K562 (cell line): ENCODE results near the gene ATP2A1. TPM values are rescaled to one million over a fixed set of nuclear protein-coding genes. Genes with fewer than 3 reads are reported as not detected.

Source experiments
- CTCFL ChIP-seq: IDR thresholded peaks from 2 replicates; pipeline ENCODE4 v1.6.1; 2011; ENCODE audit warnings: borderline replicate concordance, low read depth, mild to moderate bottlenecking, moderate library complexity, low read length; ENCODE audit not compliant: insufficient read depth, poor library complexity, severe bottlenecking
- KDM2B ChIP-seq: fragments of 250-450 bp; sonication (Bioruptor Pico); IDR thresholded peaks from 2 replicates; pipeline ENCODE4 v1.8.0; 2021; ENCODE audit warnings: mild to moderate bottlenecking, moderate library complexity
- MTA1 ChIP-seq: fragments of 450-650 bp; IDR thresholded peaks from 2 replicates; pipeline ENCODE4 v1.6.1; 2017; ENCODE audit warnings: borderline replicate concordance
- NR1H2 ChIP-seq: sonication (generic); formaldehyde crosslinking; IDR thresholded peaks from 2 replicates; pipeline ENCODE4 v1.4.0; 2020; ENCODE audit warnings: mild to moderate bottlenecking, missing genetic modification reagents
- POU5F1 ChIP-seq: fragments of 150-350 bp; IDR thresholded peaks from 2 replicates; pipeline ENCODE4 v1.6.1; 2014; ENCODE audit warnings: borderline replicate concordance, low read length, low read depth, mild to moderate bottlenecking; ENCODE audit not compliant: partially characterized antibody
- PRDM10 ChIP-seq: fragments of 450-650 bp; IDR thresholded peaks from 2 replicates; pipeline ENCODE4 v1.6.1; 2018; ENCODE audit not compliant: partially characterized antibody
- RBFOX2 ChIP-seq: fragments of 200-400 bp; formaldehyde crosslinking; IDR thresholded peaks from 2 replicates; pipeline ENCODE4 v1.6.1; 2017; ENCODE audit warnings: low read depth, mild to moderate bottlenecking, low read length, moderate library complexity
- SLC30A9 ChIP-seq: fragments of 250-450 bp; sonication (Bioruptor Pico); IDR thresholded peaks from 2 replicates; pipeline ENCODE4 v1.8.0; 2022; ENCODE audit warnings: mild to moderate bottlenecking, moderate library complexity
- TFAP4 ChIP-seq: sonication (generic); formaldehyde crosslinking; IDR thresholded peaks from 2 replicates; pipeline ENCODE4 v1.8.0; 2022; ENCODE audit warnings: missing genetic modification reagents, mild to moderate bottlenecking, moderate library complexity, borderline replicate concordance
- UBTF ChIP-seq, 2 experiments: IDR thresholded peaks; 2 replicates each; pipeline ENCODE4 v1.6.1; 2012; ENCODE audit warnings: improper control_type of control experiment in 2 of 2, low read depth in 2 of 2, low read length in 2 of 2, borderline replicate concordance in 1 of 2
- ZNF212 ChIP-seq: fragments of 450-650 bp; formaldehyde crosslinking; IDR thresholded peaks from 2 replicates; pipeline ENCODE4 v1.4.0; 2020; ENCODE audit warnings: mild to moderate bottlenecking
- ZNF778 ChIP-seq: fragments of 450-650 bp; formaldehyde crosslinking; IDR thresholded peaks from 2 replicates; pipeline ENCODE4 v1.4.0; 2020; ENCODE audit warnings: mild to moderate bottlenecking, moderate library complexity
- ZSCAN32 ChIP-seq: fragments of 450-650 bp; formaldehyde crosslinking; IDR thresholded peaks from 2 replicates; pipeline ENCODE4 v1.4.0; 2020; ENCODE audit warnings: mild to moderate bottlenecking, moderate library complexity
- polyA plus RNA-seq, 8 experiments: library from polyadenylated mRNA; depleted of rRNA in 4 of 8; stranded (reverse) in 5 of 8; unstranded in 3 of 8; fragments of >200 nt; fragmentation: Nextera tagmentation in 2 of 8; fragmentation: Illumina TruSeq in 1 of 8; extraction: Ambion mirVana in 2 of 8; extraction: Trizol in 1 of 8; gene quantifications; 2 replicates each; pipeline versions ENCODE4 v1.2.1 to v1.2.3, GENCODE V29; 2011 to 2014; ENCODE audit warnings: inconsistent platforms in 1 of 8, missing spikeins in 1 of 8
- total RNA-seq, 7 experiments: library from RNA; depleted of rRNA in 6 of 7; stranded (reverse); fragments of >200 nt in 6 of 7; fragmentation: Illumina TruSeq in 2 of 7; extraction: Trizol in 2 of 7; gene quantifications; 2 replicates each; pipeline versions ENCODE4 v1.2.1 to v1.2.3, GENCODE V29; 2011 to 2021; ENCODE audit warnings: low replicate concordance in 1 of 7
- TF ChIP-seq, protein P1 (sequence below): sonication (generic); formaldehyde crosslinking; IDR thresholded peaks from 2 replicates; pipeline ENCODE4 v1.8.0; 2023; ENCODE audit warnings: mild to moderate bottlenecking, missing genetic modification reagents

The ATP2A1 gene
- total and polyA plus RNA-seq, 9 of the 15 experiments (the other 6 are each of a cell fraction or from before 2014, with no cell fraction given), result 0.25 to 2.6 (median 0.65) TPM

- TF ChIP-seq SLC30A9 (CRISPR knock-in tag) (no peak), KDM2B (CRISPR knock-in tag) (no peak), TFAP4 (CRISPR knock-in tag) (no peak), ZNF778 (no peak), PRDM10 (no peak), POU5F1 (no peak), RBFOX2 (peak; percentile 66), ZSCAN32 (CRISPR knock-in tag) (no peak), UBTF (IDR thresholded peaks at IDR 0.05; ENCODE audit: borderline replicate concordance in 1 of 2, low read depth in 2 of 2, low read length in 2 of 2) (no peak), NR1H2 (no peak), CTCFL (peak; percentile 7), MTA1 (no peak), ZNF212 (CRISPR knock-in tag) (no peak)
- TF ChIP-seq, protein P1, sequence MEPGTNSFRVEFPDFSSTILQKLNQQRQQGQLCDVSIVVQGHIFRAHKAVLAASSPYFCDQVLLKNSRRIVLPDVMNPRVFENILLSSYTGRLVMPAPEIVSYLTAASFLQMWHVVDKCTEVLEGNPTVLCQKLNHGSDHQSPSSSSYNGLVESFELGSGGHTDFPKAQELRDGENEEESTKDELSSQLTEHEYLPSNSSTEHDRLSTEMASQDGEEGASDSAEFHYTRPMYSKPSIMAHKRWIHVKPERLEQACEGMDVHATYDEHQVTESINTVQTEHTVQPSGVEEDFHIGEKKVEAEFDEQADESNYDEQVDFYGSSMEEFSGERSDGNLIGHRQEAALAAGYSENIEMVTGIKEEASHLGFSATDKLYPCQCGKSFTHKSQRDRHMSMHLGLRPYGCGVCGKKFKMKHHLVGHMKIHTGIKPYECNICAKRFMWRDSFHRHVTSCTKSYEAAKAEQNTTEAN, result no peak
Measured at GRCh38 chr16:28835864-28836760, 42.2 kb upstream of the ATP2A1 start (continued).
